NCI-H2196 (cell line): ENCODE measurements around the gene CFAP45.

Experiments
- DNase-seq: peaks from one replicate; lab custom pipeline; 2025; ENCODE audit not compliant: unreplicated experiment; lab: John Stamatoyannopoulos, UW

The CFAP45 gene

DNA sequence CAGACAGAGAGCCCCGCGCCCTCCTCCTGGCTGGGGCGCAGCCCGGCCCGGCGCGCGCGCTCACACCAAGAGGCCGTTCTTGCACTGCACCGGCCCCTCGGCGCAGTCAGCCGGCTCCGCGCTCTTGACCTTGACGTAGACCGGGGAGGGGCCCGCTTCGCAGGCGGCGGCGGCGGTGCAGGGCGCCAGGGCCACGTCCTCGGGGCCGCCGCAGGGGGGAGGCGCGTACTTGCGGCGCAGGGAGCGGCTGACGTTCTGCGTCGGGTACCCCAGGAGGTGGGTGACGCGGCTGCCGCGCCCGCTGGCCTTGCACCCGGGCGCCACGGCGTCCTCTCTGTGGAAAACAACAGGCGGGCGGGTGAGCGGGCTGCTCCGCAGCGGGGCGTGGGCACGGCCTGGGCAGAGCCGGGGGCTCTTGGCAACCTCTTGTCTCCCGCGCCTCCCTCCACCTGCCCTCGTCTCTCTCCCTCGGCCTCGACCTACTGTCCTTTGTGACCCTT lies 45.2 kb downstream of the CFAP45 start:
- DNase-seq: peak; percentile 87

GRCh38 chr1:159854116-159854692 lies 45.8 kb downstream of the CFAP45 start:
- peak; percentile 63 for DNase-seq

DNA sequence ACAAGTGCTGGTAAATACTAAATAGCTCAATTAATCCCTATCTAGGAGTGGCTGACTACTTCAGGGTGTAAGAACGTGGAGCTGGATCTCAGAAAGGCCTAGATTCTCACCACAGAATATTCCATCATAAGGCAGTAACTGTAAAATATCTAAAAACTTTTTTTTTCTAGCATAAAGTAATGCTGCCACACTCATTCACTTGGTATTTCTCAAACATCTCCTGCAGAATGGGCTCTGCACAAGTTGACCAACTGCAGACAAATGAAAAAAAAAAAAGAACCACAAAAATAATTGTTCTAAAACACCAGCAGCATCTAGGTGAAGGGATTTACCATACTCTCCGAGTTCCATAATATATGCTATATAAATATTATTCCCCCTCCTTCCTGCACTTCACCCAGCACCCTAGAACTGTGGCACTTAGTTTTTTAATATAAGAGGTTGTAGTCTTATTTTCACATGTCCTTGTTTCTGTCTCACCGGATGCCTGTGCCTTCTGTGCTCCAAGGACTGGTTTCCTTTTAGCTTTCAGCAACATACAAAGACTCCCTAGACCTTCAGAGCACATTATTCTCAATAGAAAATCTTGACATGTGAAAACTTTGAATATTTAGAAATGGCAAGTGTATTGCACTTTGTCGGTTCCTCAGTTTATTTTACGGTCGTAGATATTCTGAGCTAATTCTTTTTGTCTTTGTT lies 46.4 kb downstream of the CFAP45 start:
- no peak for DNase-seq

DNA sequence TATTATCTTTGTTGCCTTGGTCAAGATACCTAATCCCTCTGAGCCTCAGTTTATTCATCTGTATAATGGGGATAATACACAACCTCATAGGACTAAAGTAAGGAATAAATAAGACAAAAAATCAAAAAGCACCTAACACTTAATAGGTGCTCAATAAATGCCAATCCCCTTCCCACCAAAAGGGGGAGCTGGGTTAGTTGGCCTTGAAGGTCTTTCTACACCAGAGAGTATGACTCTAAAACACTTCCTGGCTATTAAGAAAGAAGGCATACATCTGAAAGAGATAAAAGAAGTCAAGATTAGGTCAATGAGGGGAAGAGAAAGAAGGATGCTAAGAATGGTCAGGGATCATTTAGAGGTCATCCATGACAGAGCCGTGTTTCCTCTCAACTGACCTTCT lies 48.6 kb downstream of the CFAP45 start:
- DNase-seq: no peak

GRCh38 chr1:159849626-159850366 lies 50.2 kb downstream of the CFAP45 start:
- no peak for DNase-seq

- no peak for DNase-seq
These were observed 51.6 kb downstream of the CFAP45 start for GRCh38 chr1:159848326-159848725.

DNA sequence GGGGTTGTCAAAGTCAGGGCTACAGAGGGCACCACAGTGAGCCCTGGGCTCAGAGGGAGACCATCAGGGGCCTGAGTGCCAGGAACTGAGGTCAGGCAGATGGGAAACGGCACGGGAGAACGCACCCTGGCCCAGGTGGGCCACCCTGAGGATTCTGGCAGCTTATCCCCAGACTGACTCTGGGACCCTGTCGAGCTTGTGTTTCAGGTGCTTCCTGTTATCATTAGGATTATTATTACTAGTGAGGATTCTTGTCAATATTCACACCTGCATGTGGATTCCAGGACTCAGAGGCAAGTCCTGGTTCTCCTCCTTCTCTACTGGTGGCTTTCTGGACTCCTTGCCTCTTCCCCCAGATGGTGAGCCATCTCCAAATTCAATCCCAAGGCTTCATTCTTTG lies 52.7 kb downstream of the CFAP45 start:
- no peak for DNase-seq

GRCh38 chr1:159845751-159846629 lies 54.0 kb downstream of the CFAP45 start:
- DNase-seq: no peak

- no peak for DNase-seq
These were observed 56.5 kb downstream of the CFAP45 start for GRCh38 chr1:159843459-159843858.

GRCh38 chr1:159841749-159842148 lies 58.2 kb downstream of the CFAP45 start:
- no peak for DNase-seq

- DNase-seq: no peak
These were observed 60.7 kb downstream of the CFAP45 start for GRCh38 chr1:159839116-159839849.

DNA sequence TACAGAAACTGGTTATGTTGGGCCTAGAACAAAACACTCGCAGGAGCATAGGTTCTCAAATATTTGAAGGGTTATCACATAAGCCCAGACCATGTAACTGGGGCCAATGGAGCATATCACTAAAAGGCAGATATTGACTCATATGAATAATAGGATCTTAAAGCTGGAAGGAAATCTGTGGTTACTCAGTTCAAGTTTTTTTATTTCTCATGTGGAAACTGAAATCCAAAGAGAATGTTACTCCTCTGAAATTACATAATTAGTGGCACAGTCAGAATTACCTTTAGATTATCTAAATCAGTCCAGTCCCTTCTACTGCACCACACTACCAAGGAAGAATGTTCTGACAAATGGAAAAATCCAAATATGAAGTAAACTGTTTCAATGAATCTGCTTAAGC lies 61.2 kb downstream of the CFAP45 start:
- DNase-seq: no peak

DNA sequence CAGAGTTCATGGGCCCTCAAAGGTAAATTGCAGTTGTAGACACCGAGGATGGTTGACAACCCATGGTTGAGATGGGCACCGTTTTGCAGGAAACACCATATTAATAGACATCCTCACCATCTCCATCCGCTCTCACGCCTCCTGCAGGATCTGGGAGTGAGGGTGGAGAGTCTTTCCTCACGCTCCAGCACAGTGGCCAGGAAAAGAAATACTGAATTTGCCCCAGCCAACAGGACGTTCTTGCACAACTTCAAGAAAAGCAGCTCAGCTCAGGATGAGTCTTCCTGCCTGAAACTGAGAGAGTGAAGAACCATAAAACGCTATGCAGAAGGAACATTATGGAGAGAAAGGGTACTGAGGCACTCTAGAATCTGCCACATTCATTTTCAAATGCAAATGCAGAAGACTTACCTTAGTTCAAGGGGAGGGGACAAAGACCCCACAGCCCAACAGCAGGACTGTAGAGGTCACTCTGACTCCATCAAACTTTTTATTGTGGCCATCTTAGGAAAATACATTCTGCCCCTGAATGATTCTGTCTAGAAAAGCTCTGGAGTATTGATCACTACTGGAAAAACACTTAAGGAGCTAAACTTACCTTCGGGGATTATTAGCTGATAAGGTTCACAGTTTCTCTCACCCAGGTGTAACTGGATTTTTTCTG lies 64.0 kb downstream of the CFAP45 start:
- DNase-seq: no peak

DNA sequence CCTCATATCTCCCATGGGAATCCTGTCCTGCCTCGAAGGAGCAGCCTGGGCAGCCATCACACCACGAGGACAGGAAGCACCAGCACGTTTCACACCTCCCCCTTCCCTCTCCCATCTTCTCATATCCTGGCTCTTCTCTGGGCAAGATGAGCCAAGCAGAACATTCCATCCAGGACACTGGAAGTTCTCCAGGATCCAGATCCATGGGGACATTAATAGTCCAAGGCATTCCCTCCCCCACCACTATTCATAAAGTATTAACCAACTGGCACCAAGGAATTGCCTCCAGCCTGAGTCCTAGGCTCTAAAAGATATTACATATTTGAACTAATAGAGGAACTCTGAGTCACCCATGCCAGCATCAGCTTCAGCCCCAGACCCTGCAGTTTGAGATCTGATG lies 64.6 kb downstream of the CFAP45 start:
- no peak for DNase-seq

- no peak for DNase-seq
These were observed 67.7 kb downstream of the CFAP45 start for GRCh38 chr1:159832309-159832708.

DNA sequence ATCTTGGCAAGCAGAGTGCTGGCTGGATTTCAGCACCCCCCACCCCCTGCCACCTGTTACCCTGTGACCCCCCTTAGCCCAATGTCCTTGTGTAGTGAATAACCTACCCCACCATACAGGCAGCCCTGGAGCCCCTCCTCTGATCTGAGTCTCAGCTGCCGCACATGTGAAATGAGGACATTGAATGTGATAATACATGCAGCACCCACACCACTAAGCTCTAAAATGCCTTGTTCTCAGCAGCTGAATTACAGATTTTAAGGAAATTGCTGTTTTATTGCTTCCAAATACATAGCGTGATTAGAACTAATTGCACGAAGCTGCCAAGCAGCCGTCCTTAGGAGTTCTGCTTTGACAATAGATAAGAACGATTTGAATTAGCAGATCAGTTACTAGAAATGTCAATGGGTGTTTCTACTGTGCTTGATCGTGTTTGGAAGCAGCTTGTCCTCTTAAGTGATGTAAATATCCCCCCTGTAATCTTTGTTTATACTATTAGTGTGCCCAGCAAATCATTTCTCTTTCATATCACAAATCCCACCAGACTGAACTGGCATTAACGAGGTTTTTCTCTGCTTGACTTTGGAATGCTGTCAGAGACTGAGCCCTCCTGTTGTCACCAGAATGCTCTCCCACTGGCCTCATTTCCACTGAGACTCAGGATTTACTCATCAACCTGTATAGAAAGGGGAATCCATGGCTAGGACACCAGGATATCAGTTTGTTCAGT lies 68.4 kb downstream of the CFAP45 start:
- no peak for DNase-seq

DNA sequence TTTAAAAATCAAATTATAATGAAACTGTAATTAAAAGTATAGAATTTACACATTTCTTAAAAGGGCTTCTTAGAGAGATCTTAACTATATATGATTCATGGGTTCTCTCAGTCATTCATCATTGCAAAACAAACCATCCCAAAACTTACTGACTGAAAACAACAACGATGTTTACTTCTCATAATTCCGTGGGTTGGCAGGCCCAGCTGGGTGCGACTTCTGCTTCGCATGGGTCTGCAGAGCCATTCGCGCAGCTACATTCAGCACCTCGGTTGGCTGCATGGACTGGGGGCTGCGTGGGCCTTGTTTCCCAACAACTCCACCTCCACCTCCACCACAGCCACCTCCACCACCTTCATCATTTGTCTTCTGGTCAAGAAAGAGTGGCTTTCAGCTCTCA lies 69.2 kb downstream of the CFAP45 start:
- DNase-seq: no peak

- no peak for DNase-seq
These were observed 70.0 kb downstream of the CFAP45 start for GRCh38 chr1:159829822-159830465.

DNA sequence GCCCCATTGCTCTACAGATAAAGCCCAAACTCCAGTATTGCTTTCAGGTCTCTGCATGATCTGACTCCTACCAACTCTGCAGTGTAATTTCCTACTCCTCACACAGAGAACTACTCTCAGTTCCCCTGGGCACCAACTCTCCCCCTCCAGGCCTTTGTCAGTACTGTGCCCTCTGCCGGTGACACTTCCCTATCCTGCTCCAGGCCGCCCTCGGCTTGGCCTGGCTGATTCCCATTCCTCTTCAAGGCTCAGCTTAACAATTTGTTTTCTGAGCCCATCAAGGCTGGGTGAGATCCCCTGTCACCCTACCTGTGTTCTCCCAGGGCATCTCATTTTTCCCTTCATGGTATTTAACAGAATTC lies 70.7 kb downstream of the CFAP45 start:
- no peak for DNase-seq
